Activated T-helper 1 cell treated with anti-CD3 and anti-CD28 coated beads, Interleukin-12 subunit alpha, Interleukin-12 subunit beta, Interleukin-2, Interleukin-4 antibody, amounts not matched to agents 30 ng/mL and 10 ng/mL and 1 ng/mL, durations not matched to agents 14 hours and 24 hours and 36 hours (primary cell): ENCODE results near the gene PCSK6. TPM values are rescaled to one million over a fixed set of nuclear protein-coding genes. Genes with fewer than 3 reads are reported as not detected.

Experiments
- DNase-seq: peaks from one replicate; pipeline ENCODE4 v3.0.0; 2021; ENCODE audit warnings: low spot score
- H3K27ac Mint-ChIP-seq: one replicate; pipeline ENCODE4 v1.8.0; 2021; ENCODE audit warnings: mild to moderate bottlenecking, mixed read lengths
- H3K27me3 Mint-ChIP-seq: one replicate; pipeline ENCODE4 v1.8.0; 2022; ENCODE audit warnings: mild to moderate bottlenecking, moderate library complexity, mixed read lengths; ENCODE audit not compliant: insufficient read depth
- H3K36me3 Mint-ChIP-seq: one replicate; pipeline ENCODE4 v1.8.0; 2021; ENCODE audit warnings: low read depth, mixed read lengths
- H3K4me1 Mint-ChIP-seq: one replicate; pipeline ENCODE4 v1.8.0; 2021; ENCODE audit warnings: low read depth, mixed read lengths
- H3K4me3 Mint-ChIP-seq: one replicate; pipeline ENCODE4 v1.8.0; 2021; ENCODE audit warnings: mild to moderate bottlenecking, moderate library complexity, mixed read lengths
- H3K9me3 Mint-ChIP-seq: one replicate; pipeline ENCODE4 v1.8.0; 2021; ENCODE audit warnings: mixed read lengths
- intact Hi-C: fragments of 100-400 bp; cut with micrococcal nuclease; formaldehyde crosslinking; loops from one replicate; pipeline ENCODE4 v1.15.1; 2024
- total RNA-seq: library from RNA; stranded (reverse); gene quantifications from 2 replicates; pipeline ENCODE4 v1.2.3, GENCODE V29; 2022

The PCSK6 gene
- total RNA-seq, 1 donor from 2014 or later = 3.0 TPM

- no peaks in the 10 kb centered on the region for H3K36me3 Mint-ChIP-seq
- H3K4me3 Mint-ChIP-seq = no peak overlapping the region
- no peak overlapping the region for H3K27ac Mint-ChIP-seq
- H3K9me3 Mint-ChIP-seq = no peaks in the 10 kb centered on the region
- DNase-seq = no peak
- no peaks in the 10 kb centered on the region for H3K27me3 Mint-ChIP-seq
- no peaks in the 10 kb centered on the region for H3K4me1 Mint-ChIP-seq
- intact Hi-C loops = no loop called here
Observed at GRCh38 chr15:101391981-101392640, 97.4 kb downstream of the PCSK6 start.

DNA sequence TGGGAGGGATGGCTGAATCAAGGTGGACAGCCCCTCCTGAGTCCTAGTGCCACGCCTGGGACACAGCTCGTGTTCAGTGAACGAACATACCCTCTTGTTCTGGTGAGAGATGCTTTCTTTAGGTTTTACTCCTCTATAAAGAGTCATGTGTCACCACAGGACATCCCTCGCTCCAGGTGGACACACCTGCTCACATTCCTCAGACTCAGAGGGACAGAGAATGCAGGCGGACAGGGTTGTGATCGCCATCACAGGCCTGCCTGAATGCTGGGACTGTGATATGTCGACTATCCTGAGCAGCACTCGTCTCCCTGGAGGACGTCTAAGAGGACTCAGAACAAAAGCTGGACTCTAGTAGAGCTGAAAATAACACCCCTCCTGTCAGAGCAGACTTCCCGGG, 98.1 kb downstream of the PCSK6 start:
- Mint-ChIP-seq H3K9me3 (no peaks in the 10 kb centered on the region), H3K27ac (no peak overlapping the region), H3K4me1 (no peaks in the 10 kb centered on the region), H3K36me3 (no peaks in the 10 kb centered on the region), H3K27me3 (no peaks in the 10 kb centered on the region), H3K4me3 (no peak overlapping the region)
- DNase-seq = no peak
- intact Hi-C loops = no loop called here

DNA sequence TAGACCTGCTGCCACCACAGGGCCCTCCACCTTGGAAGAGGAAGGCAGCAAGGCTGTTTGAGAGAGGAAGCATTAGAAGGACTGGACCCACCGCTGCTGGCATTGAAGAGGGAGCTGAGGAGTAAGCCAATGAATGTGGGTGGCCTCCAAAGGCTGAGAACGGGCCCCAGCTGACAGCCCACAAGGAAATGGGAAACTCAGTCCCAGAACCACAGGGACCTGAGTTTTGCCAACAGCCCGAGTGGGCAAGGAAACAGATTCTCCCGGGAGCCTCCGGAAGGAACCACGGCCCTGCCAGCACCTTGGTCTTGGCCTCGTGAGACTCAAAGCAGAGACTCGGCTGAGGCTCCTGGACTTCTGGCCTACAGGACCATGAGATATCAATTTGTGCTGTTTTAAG, 99.0 kb downstream of the PCSK6 start:
- Mint-ChIP-seq H3K27ac (no peak overlapping the region), H3K36me3 (no peaks in the 10 kb centered on the region), H3K9me3 (no peaks in the 10 kb centered on the region), H3K27me3 (no peaks in the 10 kb centered on the region), H3K4me3 (no peak overlapping the region), H3K4me1 (no peaks in the 10 kb centered on the region)
- intact Hi-C loops = no loop called here
- DNase-seq = no peak

GRCh38 chr15:101390060-101390459, 99.4 kb downstream of the PCSK6 start:
- DNase-seq = no peak
- Mint-ChIP-seq H3K27me3 (no peaks in the 10 kb centered on the region), H3K4me3 (no peak overlapping the region), H3K9me3 (no peaks in the 10 kb centered on the region), H3K36me3 (no peaks in the 10 kb centered on the region), H3K4me1 (no peaks in the 10 kb centered on the region), H3K27ac (no peak overlapping the region)
- intact Hi-C loops = no loop called here

DNA sequence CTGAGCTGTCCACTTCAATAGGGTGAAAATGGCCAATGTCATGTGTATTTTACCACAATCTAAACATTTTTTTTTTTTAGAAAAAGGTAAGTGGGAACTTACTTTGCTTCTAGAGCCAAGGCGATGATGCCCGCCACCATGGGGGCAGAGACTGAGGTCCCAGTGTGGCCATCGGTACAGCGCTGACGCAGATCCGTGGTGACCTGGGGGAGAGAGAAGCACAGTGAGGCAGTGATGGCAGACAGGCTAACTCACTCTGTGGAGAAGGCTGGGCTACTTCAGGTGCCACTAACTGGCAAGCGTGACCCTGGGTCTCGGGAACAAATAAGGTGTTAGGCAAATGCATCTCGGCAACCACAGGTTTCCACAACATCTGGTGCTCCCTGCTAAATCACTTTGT, 100.1 kb downstream of the PCSK6 start:
- H3K4me3 Mint-ChIP-seq = no peak overlapping the region
- no peaks in the 10 kb centered on the region for H3K4me1 Mint-ChIP-seq
- no peak overlapping the region for H3K27ac Mint-ChIP-seq
- H3K36me3 Mint-ChIP-seq = no peaks in the 10 kb centered on the region
- intact Hi-C loops = no loop called here
- no peaks in the 10 kb centered on the region for H3K9me3 Mint-ChIP-seq
- no peaks in the 10 kb centered on the region for H3K27me3 Mint-ChIP-seq
- DNase-seq = no peak

- Mint-ChIP-seq H3K36me3 (no peaks in the 10 kb centered on the region), H3K4me3 (no peak overlapping the region), H3K9me3 (no peaks in the 10 kb centered on the region), H3K4me1 (no peaks in the 10 kb centered on the region), H3K27me3 (no peaks in the 10 kb centered on the region), H3K27ac (no peak overlapping the region)
- no peak for DNase-seq
- intact Hi-C loops = no loop called here
Observed at GRCh38 chr15:101388046-101388445, 101.5 kb downstream of the PCSK6 start.

- DNase-seq = no peak
- H3K36me3 Mint-ChIP-seq = no peaks in the 10 kb centered on the region
- no peaks in the 10 kb centered on the region for H3K27me3 Mint-ChIP-seq
- intact Hi-C loops = no loop called here
- H3K9me3 Mint-ChIP-seq = no peaks in the 10 kb centered on the region
- no peak overlapping the region for H3K27ac Mint-ChIP-seq
- no peaks in the 10 kb centered on the region for H3K4me1 Mint-ChIP-seq
- no peak overlapping the region for H3K4me3 Mint-ChIP-seq
Observed at GRCh38 chr15:101387574-101387973, 101.9 kb downstream of the PCSK6 start.

DNA sequence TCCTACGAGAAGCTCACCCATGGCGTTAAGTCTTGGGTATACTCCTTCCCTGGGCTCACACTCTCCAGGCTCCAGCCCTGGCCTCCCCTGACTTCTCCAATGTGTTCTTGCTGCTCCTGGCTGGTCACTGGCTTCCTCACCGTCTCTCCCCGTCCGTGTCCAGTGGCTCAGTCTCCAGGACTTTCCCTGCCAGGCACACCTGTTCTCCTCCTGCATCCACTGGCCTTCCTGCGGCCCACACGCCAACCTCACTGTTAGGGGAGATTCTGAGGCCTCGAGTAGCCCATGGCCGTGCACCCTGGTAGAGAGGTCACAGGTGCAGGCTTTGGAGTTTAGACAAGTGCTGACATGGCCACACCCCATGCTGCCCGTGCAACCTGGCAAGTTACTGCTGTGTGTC, 102.5 kb downstream of the PCSK6 start:
- no peaks in the 10 kb centered on the region for H3K4me1 Mint-ChIP-seq
- H3K36me3 Mint-ChIP-seq = no peaks in the 10 kb centered on the region
- intact Hi-C loops = no loop called here
- no peaks in the 10 kb centered on the region for H3K27me3 Mint-ChIP-seq
- H3K4me3 Mint-ChIP-seq = no peak overlapping the region
- no peaks in the 10 kb centered on the region for H3K9me3 Mint-ChIP-seq
- DNase-seq = no peak
- H3K27ac Mint-ChIP-seq = no peak overlapping the region

DNA sequence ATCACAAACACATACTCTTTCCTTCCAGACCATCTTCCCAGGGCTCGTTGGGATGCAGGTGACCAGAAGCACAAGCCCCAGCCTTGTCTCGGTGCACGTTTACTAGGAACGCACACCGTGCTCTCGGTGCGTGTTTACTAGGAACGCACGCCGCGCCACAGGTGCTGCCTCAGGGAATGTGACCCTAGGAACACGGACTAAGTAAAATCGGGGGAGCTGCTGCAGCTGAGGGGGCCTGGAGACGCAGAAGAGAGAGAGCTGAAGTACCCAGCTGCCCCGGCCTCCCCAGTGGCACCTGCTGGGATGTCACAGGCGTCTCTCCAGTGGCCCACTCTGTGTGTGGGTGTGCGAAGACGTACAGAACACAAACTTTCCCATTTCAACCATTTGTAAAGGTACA, 103.5 kb downstream of the PCSK6 start:
- no peak for DNase-seq
- H3K9me3 Mint-ChIP-seq = no peaks in the 10 kb centered on the region
- no peaks in the 10 kb centered on the region for H3K4me1 Mint-ChIP-seq
- no peak overlapping the region for H3K4me3 Mint-ChIP-seq
- no peaks in the 10 kb centered on the region for H3K36me3 Mint-ChIP-seq
- intact Hi-C loops = no loop called here
- no peaks in the 10 kb centered on the region for H3K27me3 Mint-ChIP-seq
- H3K27ac Mint-ChIP-seq = no peak overlapping the region

GRCh38 chr15:101384276-101384675, 105.2 kb downstream of the PCSK6 start:
- Mint-ChIP-seq H3K4me3 (no peak overlapping the region), H3K4me1 (no peaks in the 10 kb centered on the region), H3K9me3 (no peaks in the 10 kb centered on the region), H3K36me3 (no peaks in the 10 kb centered on the region), H3K27ac (no peak overlapping the region), H3K27me3 (no peaks in the 10 kb centered on the region)
- intact Hi-C loops = no loop called here
- no peak for DNase-seq

DNA sequence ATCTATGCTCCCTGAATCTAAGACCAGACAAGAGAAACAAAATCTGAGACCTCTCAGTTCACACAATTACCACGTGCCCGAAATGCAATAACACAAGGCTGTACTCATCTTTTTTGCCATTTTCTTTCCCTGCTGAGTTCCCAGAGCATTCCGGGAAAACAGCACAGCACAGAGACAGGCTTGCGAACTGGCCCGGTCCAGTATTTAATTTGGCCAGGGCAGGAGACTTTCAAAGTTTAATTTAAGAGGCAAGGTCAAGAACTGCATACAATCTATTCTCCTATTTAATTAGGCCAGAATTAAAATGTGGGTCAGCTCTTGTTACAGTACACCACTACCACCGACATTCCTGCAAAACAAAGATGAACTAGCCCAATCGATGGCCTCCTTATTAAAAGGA, 107.0 kb downstream of the PCSK6 start:
- no peaks in the 10 kb centered on the region for H3K4me1 Mint-ChIP-seq
- no peak overlapping the region for H3K4me3 Mint-ChIP-seq
- no peak for DNase-seq
- H3K36me3 Mint-ChIP-seq = no peaks in the 10 kb centered on the region
- H3K27ac Mint-ChIP-seq = no peak overlapping the region
- H3K27me3 Mint-ChIP-seq = no peaks in the 10 kb centered on the region
- intact Hi-C loops = no loop called here
- H3K9me3 Mint-ChIP-seq = no peaks in the 10 kb centered on the region

- no peak for DNase-seq
- H3K9me3 Mint-ChIP-seq = no peaks in the 10 kb centered on the region
- H3K27me3 Mint-ChIP-seq = no peaks in the 10 kb centered on the region
- H3K36me3 Mint-ChIP-seq = no peaks in the 10 kb centered on the region
- H3K4me3 Mint-ChIP-seq = no peak overlapping the region
- no peaks in the 10 kb centered on the region for H3K4me1 Mint-ChIP-seq
- no peak overlapping the region for H3K27ac Mint-ChIP-seq
- intact Hi-C loops = no loop called here
Observed at GRCh38 chr15:101381671-101382212, 107.8 kb downstream of the PCSK6 start.

- Mint-ChIP-seq H3K4me3 (no peak overlapping the region), H3K4me1 (no peaks in the 10 kb centered on the region), H3K9me3 (no peaks in the 10 kb centered on the region), H3K36me3 (no peaks in the 10 kb centered on the region), H3K27me3 (no peaks in the 10 kb centered on the region), H3K27ac (no peak overlapping the region)
- intact Hi-C loops = no loop called here
- DNase-seq = no peak
Observed at GRCh38 chr15:101380146-101380545, 109.4 kb downstream of the PCSK6 start.

- DNase-seq = no peak
- H3K36me3 Mint-ChIP-seq = no peaks in the 10 kb centered on the region
- no peaks in the 10 kb centered on the region for H3K4me1 Mint-ChIP-seq
- no peak overlapping the region for H3K27ac Mint-ChIP-seq
- intact Hi-C loops = no loop called here
- no peak overlapping the region for H3K4me3 Mint-ChIP-seq
- H3K27me3 Mint-ChIP-seq = no peaks in the 10 kb centered on the region
- H3K9me3 Mint-ChIP-seq = no peaks in the 10 kb centered on the region
Observed at GRCh38 chr15:101379647-101380046, 109.9 kb downstream of the PCSK6 start.
